Measurements from ENCODE around the gene CDHR2.

The CDHR2 gene

DNA sequence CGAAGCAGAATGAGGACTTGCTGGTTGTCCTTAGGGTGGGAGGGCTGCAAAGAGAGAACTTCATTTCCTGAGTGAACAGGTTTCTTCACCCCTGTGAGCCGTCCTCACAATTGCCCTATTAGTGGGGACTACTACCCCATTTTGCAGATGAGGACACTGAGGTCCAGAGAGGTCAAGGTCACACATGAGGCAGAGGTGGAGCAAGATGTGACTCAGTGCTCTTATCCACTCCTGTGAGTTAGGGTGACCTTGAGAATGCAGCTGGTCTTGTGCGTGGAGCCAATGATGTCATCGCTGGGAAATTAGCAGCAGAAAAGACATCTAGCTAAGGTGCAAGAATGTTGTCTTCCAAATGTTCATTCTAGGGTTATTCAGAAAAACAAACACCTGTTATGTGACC is 33.9 kb downstream of the CDHR2 start:
- Histone ChIP-seq H3K4me3 (ENCODE audit: low read depth, low read length, poor library complexity, severe bottlenecking) (no peak overlapping the region), H3K27me3 (ENCODE audit: insufficient read depth, low read length) (peaks cover 12% of the 10 kb centered on the region; the same call in 1 of the 2 replicates), H3K79me2 (ENCODE audit: insufficient read depth, low read length) (no peaks in the 10 kb centered on the region), H3F3A (ENCODE audit: insufficient read depth, low read length) (no peaks in the 10 kb centered on the region), H3K9me2 (ENCODE audit: low read depth, low read length) (no peaks in the 10 kb centered on the region), H3K27ac (ENCODE audit: low read depth, low read length, poor library complexity, severe bottlenecking) (no peak overlapping the region), H3K4me1 (ENCODE audit: insufficient read depth, low read length, severe bottlenecking) (no peaks in the 10 kb centered on the region), H3K4me2 (ENCODE audit: low read length) (no peak overlapping the region), H3K36me3 (ENCODE audit: insufficient read depth, low read length) (no peaks in the 10 kb centered on the region; the same call in 1 of the 2 replicates), H3K9ac (ENCODE audit: low read length) (no peak overlapping the region), H2AFZ (ENCODE audit: low read length) (no peak overlapping the region), H3K9me3 (ENCODE audit: low read length) (peaks cover 10% of the 10 kb centered on the region), H4K20me1 (ENCODE audit: insufficient read depth, low read length) (no peaks in the 10 kb centered on the region)
- TF ChIP-seq, protein P1, sequence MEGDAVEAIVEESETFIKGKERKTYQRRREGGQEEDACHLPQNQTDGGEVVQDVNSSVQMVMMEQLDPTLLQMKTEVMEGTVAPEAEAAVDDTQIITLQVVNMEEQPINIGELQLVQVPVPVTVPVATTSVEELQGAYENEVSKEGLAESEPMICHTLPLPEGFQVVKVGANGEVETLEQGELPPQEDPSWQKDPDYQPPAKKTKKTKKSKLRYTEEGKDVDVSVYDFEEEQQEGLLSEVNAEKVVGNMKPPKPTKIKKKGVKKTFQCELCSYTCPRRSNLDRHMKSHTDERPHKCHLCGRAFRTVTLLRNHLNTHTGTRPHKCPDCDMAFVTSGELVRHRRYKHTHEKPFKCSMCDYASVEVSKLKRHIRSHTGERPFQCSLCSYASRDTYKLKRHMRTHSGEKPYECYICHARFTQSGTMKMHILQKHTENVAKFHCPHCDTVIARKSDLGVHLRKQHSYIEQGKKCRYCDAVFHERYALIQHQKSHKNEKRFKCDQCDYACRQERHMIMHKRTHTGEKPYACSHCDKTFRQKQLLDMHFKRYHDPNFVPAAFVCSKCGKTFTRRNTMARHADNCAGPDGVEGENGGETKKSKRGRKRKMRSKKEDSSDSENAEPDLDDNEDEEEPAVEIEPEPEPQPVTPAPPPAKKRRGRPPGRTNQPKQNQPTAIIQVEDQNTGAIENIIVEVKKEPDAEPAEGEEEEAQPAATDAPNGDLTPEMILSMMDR (IDR thresholded peaks at IDR 0.05; ENCODE audit: low read length), result no peak
- TF ChIP-seq EZH2 (IDR thresholded peaks at IDR 0.05; ENCODE audit: borderline replicate concordance, low read length), result no peak

DNA sequence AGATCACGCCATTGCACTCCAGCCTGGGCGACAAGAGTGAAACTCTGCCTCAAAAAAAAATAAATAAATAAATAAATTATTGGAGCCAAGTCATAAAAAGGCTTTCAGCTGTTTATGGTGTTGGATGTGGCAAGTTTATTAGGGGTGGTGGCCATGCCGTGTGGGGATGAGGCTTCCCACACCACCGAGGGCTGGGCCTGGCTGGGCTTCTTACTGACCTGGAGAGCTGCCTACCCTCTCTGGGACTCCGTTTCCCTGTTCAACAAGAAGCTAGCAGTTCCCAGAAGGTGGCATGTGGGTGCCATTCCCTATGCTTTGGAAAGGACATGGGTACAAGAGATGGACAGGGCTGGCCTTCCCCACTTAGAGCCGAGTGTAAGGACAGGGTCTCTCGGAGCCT is 38.3 kb downstream of the CDHR2 start:
- no peaks in the 10 kb centered on the region for H3F3A ChIP-seq (ENCODE audit: insufficient read depth, low read length)
- no peaks in the 10 kb centered on the region for H3K4me1 ChIP-seq (ENCODE audit: insufficient read depth, low read length, severe bottlenecking)
- H4K20me1 ChIP-seq (ENCODE audit: insufficient read depth, low read length), result no peaks in the 10 kb centered on the region
- no peak overlapping the region for H2AFZ ChIP-seq (ENCODE audit: low read length)
- H3K9me2 ChIP-seq (ENCODE audit: low read depth, low read length), result no peaks in the 10 kb centered on the region
- H3K4me3 ChIP-seq (ENCODE audit: low read depth, low read length, poor library complexity, severe bottlenecking), result no peak overlapping the region
- H3K27me3 ChIP-seq (ENCODE audit: insufficient read depth, low read length), result peaks cover 6% of the 10 kb centered on the region; the same call in 1 of the 2 replicates
- H3K9ac ChIP-seq (ENCODE audit: low read length), result no peak overlapping the region
- no peak overlapping the region for H3K27ac ChIP-seq (ENCODE audit: low read depth, low read length, poor library complexity, severe bottlenecking)
- H3K9me3 ChIP-seq (ENCODE audit: low read length), result peaks cover 12% of the 10 kb centered on the region
- no peaks in the 10 kb centered on the region for H3K79me2 ChIP-seq (ENCODE audit: insufficient read depth, low read length)
- no peak overlapping the region for H3K4me2 ChIP-seq (ENCODE audit: low read length)
- TF ChIP-seq, protein P1 (IDR thresholded peaks at IDR 0.05; ENCODE audit: low read length), result no peak
- no peaks in the 10 kb centered on the region; the same call in 1 of the 2 replicates for H3K36me3 ChIP-seq (ENCODE audit: insufficient read depth, low read length)

DNA sequence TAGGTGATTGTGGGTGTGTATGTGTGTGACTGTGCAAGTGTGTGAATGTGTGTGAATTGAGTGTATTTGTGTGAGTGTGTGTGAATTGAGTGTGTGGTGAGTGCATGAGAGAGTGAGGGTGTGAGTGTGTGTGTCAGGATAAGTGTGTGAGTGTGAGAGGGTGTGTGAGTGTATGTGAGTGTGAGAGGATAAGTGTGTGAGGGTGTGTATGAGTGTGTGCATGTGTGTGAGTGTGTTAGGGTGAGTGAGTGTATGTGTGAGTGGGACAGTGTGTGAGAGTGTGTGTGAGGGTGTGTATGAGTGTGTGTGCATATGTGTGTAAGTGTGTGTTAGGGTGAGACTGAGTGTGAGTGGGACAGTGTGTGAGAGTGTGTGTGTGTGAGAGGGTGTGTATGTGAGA is 39.2 kb downstream of the CDHR2 start:
- Histone ChIP-seq H2AFZ (ENCODE audit: low read length) (no peak overlapping the region), H3K79me2 (ENCODE audit: insufficient read depth, low read length) (no peaks in the 10 kb centered on the region), H4K20me1 (ENCODE audit: insufficient read depth, low read length) (no peaks in the 10 kb centered on the region), H3K27ac (ENCODE audit: low read depth, low read length, poor library complexity, severe bottlenecking) (no peak overlapping the region), H3K36me3 (ENCODE audit: insufficient read depth, low read length) (no peaks in the 10 kb centered on the region; the same call in 1 of the 2 replicates), H3K9me2 (ENCODE audit: low read depth, low read length) (no peaks in the 10 kb centered on the region), H3K4me2 (ENCODE audit: low read length) (no peak overlapping the region), H3K4me1 (ENCODE audit: insufficient read depth, low read length, severe bottlenecking) (no peaks in the 10 kb centered on the region), H3K9me3 (ENCODE audit: low read length) (peaks cover 12% of the 10 kb centered on the region), H3F3A (ENCODE audit: insufficient read depth, low read length) (no peaks in the 10 kb centered on the region), H3K27me3 (ENCODE audit: insufficient read depth, low read length) (peaks cover 3% of the 10 kb centered on the region; the same call in 1 of the 2 replicates), H3K9ac (ENCODE audit: low read length) (no peak overlapping the region), H3K4me3 (ENCODE audit: low read depth, low read length, poor library complexity, severe bottlenecking) (no peak overlapping the region)
- no peak for TF ChIP-seq EZH2 (IDR thresholded peaks at IDR 0.05; ENCODE audit: borderline replicate concordance, low read length)
- TF ChIP-seq, protein P1 (IDR thresholded peaks at IDR 0.05; ENCODE audit: low read length), result no peak

Measured in OCI-LY1 (cell line).